Heart left ventricle (tissue), 13 donors: ENCODE results near the gene DDX6.
"Not testable (repeated sequence)": the region's sequence is repeated elsewhere in the genome, so short reads cannot be mapped to it uniquely, and the experiment has no call there.

Experiments used
- POLR2A ChIP-seq, 2 donors: fragments of 450-650 bp; IDR thresholded peaks; one replicate each; pipeline ENCODE4 v1.6.1; 2017; ENCODE audit warnings: antibody characterized with exemption in 2 of 2, mild to moderate bottlenecking in 2 of 2, moderate library complexity in 2 of 2
- TF ChIP-seq, protein P1 (sequence below), 12 donors: fragments of 200-600 bp; sonication (generic) in 4 of 12; IDR thresholded peaks; one replicate each; pipeline versions ENCODE4 v1.5.0 to v1.8.0; 2018 to 2022; ENCODE audit warnings: antibody characterized with exemption in 12 of 12, mild to moderate bottlenecking in 5 of 12
- donor health status: ischemic (EF 13 %, LVEDD 7.1; RV severe dilation, severe dysfunction).
- donor health status: DM: no; HTN: yes; CAD: no.
- donor health status: DM: no; HTN: no; CAD: no.
- donor health status: ischemic (EF 25% LVEDD 6.9; RV normal size, moderate dysfunction).
- donor health status: ischemic (EF 25% LVEDD 5.7; RV mildly dilated, moderate dysfunction).
- donor health status: ischemic (EF 35%, LVEDD 5.7; RV mildly dilated, moderate dysfunction).
- donor health status: nonischemic (EF 11% LVEDD 7.7; RV severe dilation, severe dysfunction).
- donor health status: DM: yes; HTN: yes; CAD: no.
- donor health status: PGD.
- donor health status: ischemic (EF 29% LVEDD 5.4; RV normal size, mild dysfunction).
- donor health status: nonischemic (EF 23%, LVEDD 6.1; RV moderate dilation, normal function).

DNA sequence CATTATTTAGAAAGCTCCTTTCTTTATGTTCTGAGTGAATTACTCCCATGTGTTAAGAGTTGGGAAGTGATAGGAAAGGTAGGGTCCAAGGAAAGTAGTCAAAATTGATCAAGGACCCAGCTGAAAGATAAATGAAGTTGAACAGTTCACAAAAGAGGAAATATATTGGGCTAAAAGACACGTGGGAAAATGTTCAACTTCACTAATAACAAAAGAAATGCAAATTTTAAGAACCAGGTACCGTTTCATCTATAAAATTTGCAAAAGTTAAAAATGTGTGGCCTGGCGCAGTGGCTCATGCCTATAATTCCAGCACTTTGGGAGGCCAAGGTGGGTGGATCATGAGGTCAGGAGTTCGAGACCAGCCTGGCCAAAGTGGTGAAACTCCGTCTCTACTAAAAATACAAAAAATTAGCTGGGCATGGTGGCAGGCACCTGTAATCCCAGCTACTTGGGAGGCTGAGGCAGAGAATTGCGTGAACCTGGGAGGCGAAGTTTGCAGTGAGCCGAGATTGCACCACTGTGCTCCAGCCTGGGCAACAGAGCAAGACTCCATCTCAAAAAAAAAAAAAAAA lies 32.1 kb upstream of the DDX6 start:
- TF ChIP-seq POLR2A (IDR thresholded peaks at IDR 0.05), result not testable (repeated sequence)
- TF ChIP-seq, protein P1, sequence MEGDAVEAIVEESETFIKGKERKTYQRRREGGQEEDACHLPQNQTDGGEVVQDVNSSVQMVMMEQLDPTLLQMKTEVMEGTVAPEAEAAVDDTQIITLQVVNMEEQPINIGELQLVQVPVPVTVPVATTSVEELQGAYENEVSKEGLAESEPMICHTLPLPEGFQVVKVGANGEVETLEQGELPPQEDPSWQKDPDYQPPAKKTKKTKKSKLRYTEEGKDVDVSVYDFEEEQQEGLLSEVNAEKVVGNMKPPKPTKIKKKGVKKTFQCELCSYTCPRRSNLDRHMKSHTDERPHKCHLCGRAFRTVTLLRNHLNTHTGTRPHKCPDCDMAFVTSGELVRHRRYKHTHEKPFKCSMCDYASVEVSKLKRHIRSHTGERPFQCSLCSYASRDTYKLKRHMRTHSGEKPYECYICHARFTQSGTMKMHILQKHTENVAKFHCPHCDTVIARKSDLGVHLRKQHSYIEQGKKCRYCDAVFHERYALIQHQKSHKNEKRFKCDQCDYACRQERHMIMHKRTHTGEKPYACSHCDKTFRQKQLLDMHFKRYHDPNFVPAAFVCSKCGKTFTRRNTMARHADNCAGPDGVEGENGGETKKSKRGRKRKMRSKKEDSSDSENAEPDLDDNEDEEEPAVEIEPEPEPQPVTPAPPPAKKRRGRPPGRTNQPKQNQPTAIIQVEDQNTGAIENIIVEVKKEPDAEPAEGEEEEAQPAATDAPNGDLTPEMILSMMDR (IDR thresholded peaks at IDR 0.05), result not testable (repeated sequence)
